ENCODE data around the gene P2RX7.
"Not testable (repeated sequence)": the region's sequence is repeated elsewhere in the genome, so short reads cannot be mapped to it uniquely, and the experiment has no call there.

Gene P2RX7

DNA sequence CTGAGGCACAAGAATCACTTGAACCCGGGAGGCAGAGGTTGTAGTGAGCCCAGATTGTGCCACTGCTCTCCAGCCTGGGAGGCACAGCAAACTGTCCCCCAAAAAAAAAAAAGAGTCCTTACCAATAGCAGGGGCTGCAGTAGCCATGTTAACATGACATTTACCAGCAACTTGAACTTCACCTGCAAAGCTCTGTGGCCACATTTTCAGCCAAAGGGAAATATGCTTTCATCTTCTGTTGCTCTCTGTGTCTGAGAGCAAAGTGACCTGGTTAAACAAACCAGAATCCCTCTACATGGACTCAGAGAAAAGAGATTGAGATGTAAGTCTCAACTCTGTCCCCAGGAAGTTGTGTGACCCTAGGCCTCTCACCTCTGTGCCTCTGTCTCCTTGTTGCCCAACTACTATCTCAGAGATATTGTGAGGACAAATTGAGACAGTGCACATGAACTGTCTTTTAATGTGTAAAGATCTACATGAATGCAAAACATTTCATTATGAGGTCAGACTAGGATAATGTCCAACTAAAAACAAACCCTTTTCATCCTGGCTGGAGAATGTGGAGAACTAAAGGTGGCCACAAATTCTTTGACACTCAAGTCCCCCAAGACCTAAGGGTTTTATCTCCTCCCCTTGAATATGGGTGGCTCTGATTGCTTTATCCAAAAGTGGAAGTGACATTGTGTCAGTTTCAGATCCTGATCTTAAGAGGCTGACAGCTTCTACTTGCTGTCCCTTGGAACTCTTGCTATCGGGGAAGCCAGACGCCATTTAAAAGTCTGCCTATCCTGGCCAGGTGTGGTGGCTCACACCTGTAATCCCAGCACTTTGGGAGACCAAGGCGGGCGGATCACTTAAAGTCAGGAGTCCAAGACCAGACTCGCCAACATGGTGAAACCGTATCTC, 52.6 kb downstream of the P2RX7 start:
- DNase-seq (ENCODE audit: insufficient read length, low spot score) (no peak), FAIRE-seq (no peak)
- no peak for TF ChIP-seq POLR2A (IDR thresholded peaks at IDR 0.05; ENCODE audit: low read depth, low read length)

DNA sequence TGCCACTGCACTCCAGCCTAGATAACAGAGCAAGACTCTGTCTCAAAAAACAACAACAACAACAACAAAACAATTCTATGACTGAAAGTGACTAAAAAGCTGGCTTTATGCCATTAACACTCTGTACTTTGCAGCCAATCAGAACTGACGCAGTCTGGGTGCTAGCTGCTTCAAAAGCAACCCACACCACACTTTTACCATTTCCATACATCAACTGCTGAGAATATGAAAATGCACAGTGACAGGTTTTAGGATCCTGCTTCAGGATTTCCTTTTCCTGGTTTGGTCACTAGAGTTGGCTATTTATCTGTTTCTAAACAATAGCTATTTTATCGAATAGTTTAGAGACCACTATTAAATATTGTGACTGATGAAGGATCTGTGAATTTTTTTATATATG, 54.1 kb downstream of the P2RX7 start:
- FAIRE-seq (no peak), DNase-seq (ENCODE audit: insufficient read length, low spot score) (no peak)
- TF ChIP-seq POLR2A (IDR thresholded peaks at IDR 0.05; ENCODE audit: low read depth, low read length) = no peak

DNA sequence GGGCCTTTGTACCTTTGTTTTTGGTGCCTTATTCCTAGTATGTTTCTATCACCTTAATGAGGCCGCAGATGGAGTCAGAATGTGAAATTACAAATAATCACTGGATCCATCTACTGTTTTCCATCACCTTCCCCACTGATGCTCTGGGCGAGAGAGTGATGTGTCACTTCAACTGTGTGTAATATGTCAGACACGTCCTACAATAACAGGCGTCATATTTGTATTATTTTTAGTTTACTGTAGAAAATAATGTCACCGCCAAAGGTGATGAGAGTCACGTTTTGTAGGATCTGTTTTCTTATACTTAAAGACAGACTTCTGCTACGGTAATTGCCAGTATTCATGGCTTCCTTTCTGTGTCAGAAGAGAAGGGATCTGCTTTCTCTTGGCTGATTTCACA, 54.8 kb downstream of the P2RX7 start:
- DNase-seq (ENCODE audit: insufficient read length, low spot score) (no peak), FAIRE-seq (no peak)
- no peak for TF ChIP-seq POLR2A (IDR thresholded peaks at IDR 0.05; ENCODE audit: low read depth, low read length)

DNA sequence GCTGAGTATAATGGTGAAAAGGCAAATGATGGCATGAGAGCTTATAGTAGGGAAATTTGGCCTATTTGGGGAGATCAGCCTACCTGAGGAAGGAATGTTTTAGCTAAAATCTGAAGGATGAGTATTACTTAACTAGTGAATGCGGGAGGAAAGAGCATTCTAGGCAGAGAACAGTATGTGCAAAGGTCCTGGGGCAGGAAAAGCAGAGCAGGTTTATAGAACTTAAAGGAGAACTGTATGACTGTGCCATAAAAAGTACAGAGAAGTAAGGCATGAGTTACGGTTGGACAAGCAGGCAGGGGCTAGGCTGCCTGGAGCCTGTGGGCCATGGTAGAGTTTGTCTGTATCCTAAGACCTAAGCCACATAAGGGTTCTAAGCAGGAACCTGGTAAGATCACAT, 55.6 kb downstream of the P2RX7 start:
- no peak for FAIRE-seq
- no peak for TF ChIP-seq POLR2A (IDR thresholded peaks at IDR 0.05; ENCODE audit: low read depth, low read length)

GRCh38 chr12:121189131-121189530, 56.5 kb downstream of the P2RX7 start:
- DNase-seq (ENCODE audit: insufficient read length, low spot score) (no peak), FAIRE-seq (no peak)
- TF ChIP-seq POLR2A (IDR thresholded peaks at IDR 0.05; ENCODE audit: low read depth, low read length) = no peak

More for the DNA sequence above, 55.6 kb downstream of the P2RX7 start:
- DNase-seq (ENCODE audit: insufficient read length, low spot score) = no peak

- no peak for DNase-seq (ENCODE audit: insufficient read length, low spot score)
- no peak for TF ChIP-seq POLR2A (IDR thresholded peaks at IDR 0.05; ENCODE audit: low read depth, low read length)
- FAIRE-seq = no peak
These were observed 57.0 kb downstream of the P2RX7 start for GRCh38 chr12:121189619-121190155.

GRCh38 chr12:121190523-121191031, 57.9 kb downstream of the P2RX7 start:
- DNase-seq (ENCODE audit: insufficient read length, low spot score) (peak; percentile 54), FAIRE-seq (no peak)
- TF ChIP-seq POLR2A (IDR thresholded peaks at IDR 0.05; ENCODE audit: low read depth, low read length) = no peak

DNA sequence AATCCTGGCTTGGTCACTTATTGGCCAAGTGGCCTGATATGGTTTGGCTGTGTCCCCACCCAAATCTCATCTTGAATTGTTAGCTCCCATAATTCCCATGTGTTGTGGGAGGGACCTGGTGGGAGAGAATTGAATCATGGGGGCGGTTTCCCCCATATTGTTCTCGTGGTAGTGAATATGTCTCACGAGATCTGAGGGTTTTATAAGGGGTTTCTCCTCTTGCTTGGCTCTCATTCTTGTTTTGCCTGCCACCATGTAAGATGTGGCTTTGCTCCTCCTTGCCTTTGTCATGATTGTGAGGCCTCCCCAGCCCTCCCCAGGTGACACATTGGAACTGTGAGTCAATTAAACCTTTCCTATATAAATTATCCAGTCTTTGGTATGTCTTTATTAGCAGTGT, 58.5 kb downstream of the P2RX7 start:
- TF ChIP-seq POLR2A (IDR thresholded peaks at IDR 0.05; ENCODE audit: low read depth, low read length) = no peak
- FAIRE-seq (no peak), DNase-seq (ENCODE audit: insufficient read length, low spot score) (no peak)

GRCh38 chr12:121196902-121197301, 64.2 kb downstream of the P2RX7 start:
- no peak for TF ChIP-seq POLR2A (IDR thresholded peaks at IDR 0.05; ENCODE audit: low read depth, low read length)
- no peak for FAIRE-seq
- no peak for DNase-seq (ENCODE audit: insufficient read length, low spot score)

GRCh38 chr12:121198949-121199348, 66.3 kb downstream of the P2RX7 start:
- DNase-seq (ENCODE audit: insufficient read length, low spot score) = no peak
- no peak for FAIRE-seq
- TF ChIP-seq POLR2A (IDR thresholded peaks at IDR 0.05; ENCODE audit: low read depth, low read length) = no peak

DNA sequence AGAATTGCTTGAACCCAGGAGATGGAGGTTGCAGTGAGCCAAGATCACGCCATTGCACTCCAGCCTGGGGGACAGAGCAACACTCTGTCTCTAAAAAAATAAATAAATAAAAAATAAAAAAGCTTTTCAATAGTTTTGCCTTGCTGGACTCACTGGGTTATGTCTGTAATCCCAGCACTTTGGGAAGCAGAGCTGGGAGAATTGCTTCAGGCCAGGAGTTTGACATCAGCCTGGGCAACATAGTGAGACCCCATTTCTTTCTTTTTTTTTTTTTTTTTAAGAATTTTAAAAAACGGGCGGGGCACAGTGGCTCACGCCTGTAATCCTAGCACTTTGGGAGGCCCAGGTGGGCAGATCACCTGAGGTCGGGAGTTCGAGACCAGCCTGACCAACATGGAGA, 68.5 kb downstream of the P2RX7 start:
- not testable (repeated sequence) for DNase-seq (ENCODE audit: insufficient read length, low spot score); FAIRE-seq

- DNase-seq (ENCODE audit: insufficient read length, low spot score) (no peak), FAIRE-seq (no peak)
- TF ChIP-seq POLR2A (IDR thresholded peaks at IDR 0.05; ENCODE audit: low read depth, low read length) = no peak
These were observed 70.0 kb downstream of the P2RX7 start for GRCh38 chr12:121202407-121203355.

- DNase-seq (ENCODE audit: insufficient read length, low spot score) = no peak
- no peak for TF ChIP-seq POLR2A (IDR thresholded peaks at IDR 0.05; ENCODE audit: low read depth, low read length)
- FAIRE-seq = no peak
These were observed 70.8 kb downstream of the P2RX7 start for GRCh38 chr12:121203482-121203881.

- FAIRE-seq (no peak), DNase-seq (ENCODE audit: insufficient read length, low spot score) (no peak)
- no peak for TF ChIP-seq POLR2A (IDR thresholded peaks at IDR 0.05; ENCODE audit: low read depth, low read length)
These were observed 72.8 kb downstream of the P2RX7 start for GRCh38 chr12:121205491-121205890.

DNA sequence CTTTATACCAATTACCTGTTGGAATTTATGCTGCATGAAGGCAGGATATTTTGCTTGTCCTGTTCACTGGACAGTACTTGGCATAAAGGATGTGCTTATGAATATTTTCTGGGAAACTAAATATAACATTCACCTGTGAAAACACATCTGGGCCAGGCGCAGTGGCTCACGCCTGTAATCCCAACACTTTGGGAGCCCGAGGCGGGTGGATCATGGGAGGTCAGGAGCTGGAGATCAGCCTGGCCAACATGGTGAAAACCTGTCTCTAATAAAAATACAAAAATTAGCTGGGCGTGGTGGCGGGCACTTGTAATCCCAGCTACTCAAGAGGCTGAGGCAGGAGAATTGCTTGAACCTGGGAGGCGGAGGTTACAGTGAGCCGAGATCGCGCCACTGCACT, 75.9 kb downstream of the P2RX7 start:
- FAIRE-seq; DNase-seq (ENCODE audit: insufficient read length, low spot score): not testable (repeated sequence)
